Stimulated activated CD8-positive, alpha-beta memory T cell treated with anti-CD3 and anti-CD28 coated beads, Interleukin-12 subunit alpha, Interleukin-12 subunit beta, amount 100 ng/mL, for 24 hours (primary cell): ENCODE data around the gene HACL1.
"Not testable (repeated sequence)": the region's sequence is repeated elsewhere in the genome, so short reads cannot be mapped to it uniquely, and the experiment has no call there.

Source experiments
- DNase-seq: peaks from one replicate; pipeline ENCODE4 v3.0.0-alpha.2; 2020; ENCODE audit errors: extremely low read depth

HACL1 gene

DNA sequence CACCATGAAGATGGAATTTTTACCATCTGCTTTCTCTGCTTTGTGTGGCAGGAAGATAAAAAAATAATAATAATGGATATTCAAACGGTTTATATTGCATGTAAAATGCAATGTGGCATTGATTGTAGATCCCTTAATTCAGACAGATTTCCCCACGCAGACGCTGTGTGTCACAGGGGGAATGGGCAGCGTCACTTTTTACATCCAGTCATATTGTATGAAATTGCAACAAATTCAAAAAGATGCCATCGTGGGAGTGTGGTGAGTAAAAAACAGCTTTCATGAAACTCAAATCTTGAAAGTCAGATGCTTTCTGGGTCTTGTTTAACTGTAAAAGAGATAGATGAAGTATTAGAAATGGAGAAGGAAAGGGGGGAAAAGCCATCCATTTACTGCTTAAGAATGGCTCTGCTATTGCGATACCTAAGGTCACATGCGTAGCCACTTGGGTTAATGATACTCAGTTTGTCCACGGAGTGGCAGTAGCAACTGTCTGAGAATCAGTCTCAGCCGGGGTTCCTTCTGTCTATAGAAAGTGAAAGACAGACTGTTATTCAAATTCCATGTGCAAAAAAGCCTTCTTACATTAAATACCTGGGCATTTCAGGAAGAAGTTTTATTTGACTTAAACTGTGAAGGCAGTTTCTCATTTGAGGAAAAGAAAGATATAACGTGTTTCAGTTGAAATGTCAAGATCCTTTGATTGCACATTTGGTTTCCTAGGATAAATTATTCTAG is 28.7 kb upstream of the HACL1 start:
- no peak for DNase-seq

DNA sequence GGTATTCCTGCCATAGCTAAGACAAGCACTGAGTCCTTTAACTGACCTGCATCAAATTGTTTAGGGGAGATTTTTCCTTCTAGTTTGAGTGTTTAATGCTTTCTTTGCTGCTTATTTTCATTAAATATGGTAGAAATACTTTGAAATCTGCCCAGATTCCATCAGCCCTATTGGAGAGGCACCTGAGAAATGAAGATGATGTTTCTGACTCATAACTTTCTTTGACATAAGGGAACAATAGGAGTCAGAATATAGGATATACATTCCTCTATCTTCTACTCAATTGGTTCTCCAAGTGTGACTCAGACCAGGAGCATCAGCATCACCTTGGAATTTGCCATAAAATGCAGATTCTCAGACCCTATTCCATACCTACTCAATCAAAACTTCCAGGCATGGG is 27.6 kb upstream of the HACL1 start:
- DNase-seq = no peak

DNA sequence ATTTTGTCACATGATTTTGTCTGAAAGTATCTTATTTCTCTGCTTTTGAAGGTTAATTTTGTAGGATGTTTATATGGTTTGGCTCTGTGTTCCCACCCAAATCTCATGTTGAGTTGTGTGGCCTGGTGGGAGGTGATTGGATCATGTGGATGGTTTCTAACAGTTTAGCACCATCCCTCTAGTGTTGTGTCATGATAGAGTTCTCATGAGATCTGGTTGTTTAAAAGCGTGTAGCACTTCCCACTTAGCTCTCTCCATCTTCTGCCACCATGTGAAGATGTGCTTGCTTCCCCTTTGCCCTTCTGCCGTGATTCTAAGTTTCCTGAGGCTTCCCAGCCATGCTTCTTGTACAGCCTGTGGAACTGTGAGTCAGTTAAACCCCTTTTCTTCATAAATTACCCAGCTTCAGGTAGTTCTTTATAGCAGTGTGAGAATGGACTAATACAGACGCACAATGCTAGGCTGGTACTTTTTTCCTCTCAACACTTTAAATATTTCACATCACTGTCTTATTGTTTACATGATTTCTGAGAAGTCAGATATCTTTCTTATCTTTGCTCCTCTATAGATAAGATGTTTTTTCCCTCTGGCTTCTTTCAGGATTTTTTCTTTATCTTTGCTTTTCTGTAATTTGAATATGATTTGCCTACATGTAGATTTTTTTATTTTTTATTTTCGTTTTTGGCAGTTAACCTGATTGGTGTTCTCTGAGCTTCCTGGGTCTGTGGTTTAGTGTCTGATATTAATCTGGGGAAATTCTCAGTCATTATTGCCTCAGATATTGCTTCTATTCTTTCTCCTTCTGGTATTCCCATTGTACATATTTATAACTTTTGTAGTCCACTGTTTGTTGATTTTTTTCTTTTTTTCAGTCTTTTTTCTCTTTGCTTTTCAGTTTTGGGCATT is 22.4 kb upstream of the HACL1 start:
- DNase-seq = no peak

DNA sequence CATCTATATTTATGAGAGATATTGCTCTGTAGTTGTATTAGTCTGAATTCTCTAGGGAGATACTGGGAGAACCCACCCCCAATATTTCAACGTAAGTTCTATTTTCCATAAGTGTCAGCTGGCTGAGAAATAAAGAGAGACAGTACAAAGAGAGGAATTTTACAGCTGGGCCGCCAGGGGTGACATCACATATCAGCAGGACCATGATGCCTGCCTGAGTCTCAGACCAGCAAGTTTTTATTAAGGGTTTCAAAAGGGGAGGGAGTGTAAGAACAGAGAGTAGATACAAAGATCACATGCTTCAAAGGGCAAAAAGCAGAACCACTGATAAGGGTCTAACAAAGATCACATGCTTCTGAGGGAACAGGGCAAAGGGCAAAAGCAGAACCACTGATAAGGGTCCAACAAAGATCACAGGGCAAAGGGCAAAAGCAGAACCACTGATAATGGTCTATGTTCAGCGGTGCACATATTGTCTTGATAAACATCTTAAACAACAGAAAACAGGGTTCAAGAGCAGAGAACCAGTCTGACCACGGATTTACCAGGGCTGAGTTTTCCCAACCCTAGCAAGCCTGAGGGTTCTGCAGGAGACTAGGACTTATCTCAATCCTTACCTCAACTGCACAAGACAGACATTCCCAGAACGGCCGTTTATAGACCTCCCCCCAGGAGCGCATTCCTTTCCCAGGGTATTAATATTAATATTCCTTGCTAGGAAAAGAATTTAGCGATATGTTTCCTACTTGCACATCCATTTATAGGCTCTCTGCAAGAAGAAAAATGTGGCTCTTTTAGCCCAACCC is 18.5 kb upstream of the HACL1 start:
- not testable (repeated sequence) for DNase-seq

DNA sequence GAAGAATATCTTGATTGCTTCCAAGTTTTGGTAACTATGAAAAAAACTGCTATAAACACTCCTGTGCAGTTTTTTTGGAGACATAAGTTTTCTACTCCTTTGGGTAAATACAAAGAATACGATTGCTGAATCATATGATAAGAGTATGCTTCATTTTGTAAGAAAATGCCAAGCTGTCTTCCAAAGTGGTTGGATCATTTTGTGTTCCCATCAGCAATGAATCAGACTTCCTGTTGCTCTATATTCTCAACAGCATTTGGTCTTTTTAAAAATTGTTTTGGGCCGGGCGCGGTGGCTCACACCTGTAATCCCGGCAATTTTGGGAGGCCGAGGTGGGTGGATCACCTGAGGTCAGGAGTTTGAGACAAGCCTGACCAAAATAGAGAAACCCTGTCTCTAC is 14.7 kb upstream of the HACL1 start:
- no peak for DNase-seq

DNA sequence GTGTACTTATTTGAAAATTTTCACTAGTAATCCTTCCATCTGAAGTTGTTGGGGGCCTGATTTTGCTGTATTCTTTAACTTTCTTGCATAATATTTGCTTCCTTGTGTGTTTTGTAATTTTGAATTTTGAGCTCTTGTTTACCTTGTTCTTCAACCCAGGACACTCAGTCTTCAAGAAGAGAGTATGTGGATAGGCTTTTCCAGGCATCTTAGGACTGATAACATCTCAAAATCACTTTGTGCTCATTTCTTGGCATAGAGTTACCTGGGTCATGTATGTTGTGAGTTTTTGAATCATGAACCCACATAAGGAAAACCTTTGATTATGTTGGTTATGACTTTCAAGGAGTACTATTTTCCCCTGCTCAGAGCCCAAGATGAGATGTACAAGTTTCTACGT is 13.6 kb upstream of the HACL1 start:
- DNase-seq = no peak

DNA sequence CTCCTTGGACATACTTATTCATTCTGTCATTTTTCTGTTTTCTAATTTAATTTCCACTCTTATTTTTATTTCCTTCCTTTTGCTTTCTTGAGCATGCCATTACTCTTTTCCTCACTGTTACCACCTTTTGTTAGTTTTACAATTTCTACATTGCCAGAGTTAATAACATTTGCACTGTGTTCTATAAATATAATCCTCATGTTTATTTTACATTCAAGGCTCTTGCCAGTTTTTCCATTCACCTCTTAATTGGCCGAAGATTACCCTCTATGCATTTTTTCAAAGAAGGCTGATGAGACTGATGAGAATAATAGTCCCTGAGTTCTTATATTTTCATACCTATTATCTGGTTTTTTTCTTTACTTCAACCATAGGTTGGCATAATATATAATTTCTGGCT is 10.6 kb upstream of the HACL1 start:
- DNase-seq = no peak

DNA sequence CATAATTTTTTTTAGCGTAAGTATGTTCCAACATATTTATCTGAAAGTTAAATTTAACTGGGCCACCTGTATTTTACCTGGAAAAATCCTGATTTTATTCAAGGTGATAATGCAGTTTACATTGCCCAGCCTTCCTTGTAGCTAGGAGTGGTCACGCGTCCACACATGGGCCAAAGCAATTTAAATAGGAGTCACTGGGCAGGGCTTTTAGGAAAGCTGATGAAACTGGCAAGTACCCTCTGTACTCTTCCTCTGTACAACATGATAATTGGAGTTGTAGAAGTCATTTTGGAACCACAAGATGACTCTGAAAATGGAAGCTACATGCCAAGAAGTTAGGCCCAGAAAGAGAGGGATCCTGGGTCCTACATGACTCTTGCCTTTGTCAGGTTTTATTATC is 9.6 kb upstream of the HACL1 start:
- DNase-seq = no peak

DNA sequence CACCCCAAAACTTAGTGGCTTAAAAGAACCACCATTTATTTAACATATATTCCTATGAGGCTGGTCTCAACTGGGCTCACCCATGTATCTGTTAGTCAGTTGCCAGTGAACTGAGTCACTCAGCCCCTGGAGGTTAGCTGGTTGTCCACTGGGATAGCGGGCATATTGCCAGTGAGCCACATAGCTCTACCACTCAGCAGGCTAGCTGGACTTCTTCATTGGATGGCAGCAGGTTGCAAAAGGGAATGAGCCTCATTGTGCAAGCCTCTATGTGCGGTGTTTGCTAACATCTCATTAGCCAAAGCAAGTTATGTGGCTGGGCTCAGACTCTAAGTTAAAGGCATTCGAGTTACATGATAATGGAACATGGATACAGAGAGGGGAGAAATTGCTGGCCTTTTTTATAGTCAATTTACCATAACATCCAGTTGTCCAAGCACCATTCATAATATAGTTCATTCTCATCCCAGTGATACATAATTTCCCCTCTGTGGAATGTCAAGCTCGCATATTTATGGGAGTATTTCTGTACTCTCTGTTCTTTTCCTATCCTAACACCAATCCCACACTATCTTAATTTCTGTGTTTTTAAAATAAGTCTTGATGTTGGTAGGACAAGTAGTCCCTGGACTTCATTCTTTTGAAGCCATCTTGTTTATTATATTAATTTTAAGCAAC is 8.9 kb upstream of the HACL1 start:
- DNase-seq = no peak

DNA sequence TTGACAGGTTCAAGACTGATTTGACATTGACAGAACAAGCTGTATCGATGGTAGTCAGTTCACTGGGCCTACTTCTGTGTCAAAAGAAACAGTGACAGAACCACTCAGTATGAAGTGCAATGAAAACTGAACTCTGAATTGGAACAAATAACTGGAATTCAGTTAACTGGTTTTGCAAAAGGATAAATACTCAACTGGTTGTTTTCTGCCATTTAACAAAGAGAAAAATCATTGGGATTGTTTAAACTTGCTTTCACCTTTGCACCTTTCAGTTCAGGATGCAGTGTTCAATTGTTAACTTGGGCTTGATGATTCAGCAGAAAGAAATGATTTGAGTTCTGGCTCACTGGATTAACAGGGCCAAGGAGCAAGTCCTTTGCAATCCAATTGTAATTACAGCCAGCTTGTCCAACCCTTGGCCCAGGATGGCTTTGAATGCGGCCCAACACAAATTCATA is 5.1 kb upstream of the HACL1 start:
- no peak for DNase-seq

DNA sequence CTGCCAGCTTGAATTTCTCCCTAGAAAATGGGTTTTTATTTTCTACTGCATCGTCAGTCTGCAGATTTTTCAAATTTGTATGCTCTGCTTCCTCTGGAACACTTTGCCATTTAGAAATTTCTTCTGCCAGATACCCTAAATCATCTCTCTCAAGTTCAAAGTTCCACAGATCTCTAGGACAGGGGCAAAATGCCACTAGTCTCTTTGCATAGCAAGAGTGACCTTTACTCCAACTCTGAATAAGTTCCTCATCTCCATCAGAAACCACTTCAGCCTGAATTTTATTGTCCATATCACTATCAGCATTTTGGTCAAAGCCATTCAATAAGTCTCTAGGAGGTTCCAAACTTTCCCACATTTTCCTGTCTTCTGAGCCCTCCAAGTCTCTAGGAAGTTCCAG is 3.2 kb upstream of the HACL1 start:
- not testable (repeated sequence) for DNase-seq

DNA sequence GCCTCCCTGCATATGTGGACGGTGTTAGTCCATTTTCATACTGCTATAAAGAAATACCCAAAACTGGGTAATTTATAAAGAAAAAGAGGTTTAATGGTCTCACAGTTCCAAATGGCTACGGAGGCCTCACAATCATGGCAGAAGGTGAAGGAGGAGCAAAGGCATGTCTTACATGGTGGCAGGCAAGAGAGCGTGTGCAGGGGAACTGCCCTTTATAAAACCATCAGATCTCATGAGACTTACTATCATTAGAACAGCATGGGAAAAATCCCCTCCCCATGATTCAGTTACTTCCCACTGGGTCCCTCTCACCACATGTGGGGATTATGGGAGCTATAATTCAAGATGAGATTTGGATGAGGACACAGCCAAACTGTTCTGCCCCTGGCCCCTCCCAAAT is 1.4 kb upstream of the HACL1 start:
- DNase-seq = not testable (repeated sequence)

DNA sequence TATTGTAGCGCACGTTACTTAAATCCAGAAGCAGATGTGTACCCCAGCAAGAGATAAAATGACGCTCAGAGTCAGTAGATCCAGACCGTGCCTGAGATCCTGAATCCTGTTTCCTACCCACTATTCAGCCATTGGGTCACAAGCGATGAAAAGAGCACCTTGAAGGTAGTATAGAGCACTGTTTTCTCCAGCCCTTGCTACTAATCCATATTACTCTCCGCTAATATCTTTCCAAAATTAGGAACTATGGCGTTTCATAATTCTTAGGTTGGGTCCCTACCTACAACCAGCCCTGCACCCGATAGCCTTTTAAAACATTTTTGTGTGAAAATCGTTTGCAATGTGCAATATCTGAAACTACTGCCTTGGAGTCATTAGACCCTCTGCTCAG is 772 bp upstream of the HACL1 start:
- no peak for DNase-seq

DNA sequence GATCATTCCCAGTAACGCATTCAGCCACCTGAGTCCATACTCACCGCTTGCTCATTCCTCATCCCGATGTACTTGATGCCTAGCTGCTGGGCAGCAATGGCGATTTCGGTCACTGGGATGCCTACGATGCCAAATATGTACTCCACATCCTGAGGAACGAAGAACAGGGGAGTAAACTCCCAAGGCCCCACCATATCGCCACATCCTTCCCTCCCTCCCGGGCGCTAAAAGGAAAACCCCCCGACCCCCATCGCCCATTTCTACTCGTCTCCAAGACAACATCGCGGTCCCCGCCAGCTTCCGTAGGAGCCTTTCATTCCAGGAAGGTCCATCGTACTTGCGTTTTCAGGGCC is 347 bp downstream of the HACL1 start:
- no peak for DNase-seq

DNA sequence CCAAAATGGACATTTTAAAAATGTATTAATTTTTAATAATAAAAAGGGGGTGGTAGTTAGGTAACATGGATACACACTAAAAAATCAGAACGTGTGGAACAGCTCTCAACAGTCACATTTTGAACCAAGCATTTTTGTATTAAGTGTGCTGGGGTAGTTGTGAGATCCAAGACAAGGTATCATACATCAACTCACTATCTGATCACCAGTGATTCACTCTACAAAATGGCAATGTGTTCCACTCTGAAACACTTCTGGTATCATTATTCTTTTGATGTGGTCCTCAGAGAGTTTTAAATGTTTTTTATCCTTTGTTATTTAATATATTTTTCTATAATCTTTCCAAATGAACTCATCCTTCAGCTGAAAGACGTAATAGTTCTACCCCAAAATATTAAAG is 5.4 kb downstream of the HACL1 start:
- DNase-seq = no peak

DNA sequence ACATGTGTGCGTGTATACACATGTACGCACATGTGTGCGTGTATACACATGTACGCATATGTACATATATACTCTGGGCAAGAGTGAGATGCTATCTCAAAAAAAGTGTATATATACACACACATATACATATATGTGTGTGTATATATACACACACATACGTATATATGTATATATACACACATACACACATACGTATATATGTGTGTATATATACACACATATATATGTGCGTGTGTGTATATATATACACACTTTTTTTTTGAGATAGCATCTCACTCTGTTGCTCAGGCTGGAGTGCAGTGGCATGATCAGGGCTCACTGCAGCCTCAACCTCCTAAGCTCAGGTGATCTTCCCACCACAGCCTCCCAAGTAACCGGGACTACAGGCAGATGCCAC is 8.4 kb downstream of the HACL1 start:
- no peak for DNase-seq

DNA sequence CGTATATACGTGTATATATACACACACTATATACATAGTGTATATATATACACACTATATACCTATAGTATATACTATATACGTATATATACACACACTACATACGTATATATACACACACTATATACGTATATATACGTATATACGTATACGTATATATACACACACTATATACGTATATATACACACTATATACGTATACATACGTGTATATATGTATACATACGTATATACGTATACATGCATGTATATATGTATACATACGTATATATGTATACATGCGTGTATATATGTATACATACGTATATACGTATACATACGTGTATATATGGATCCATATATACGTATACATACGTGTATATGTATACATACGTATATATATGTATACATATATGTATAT is 9.4 kb downstream of the HACL1 start:
- no peak for DNase-seq

DNA sequence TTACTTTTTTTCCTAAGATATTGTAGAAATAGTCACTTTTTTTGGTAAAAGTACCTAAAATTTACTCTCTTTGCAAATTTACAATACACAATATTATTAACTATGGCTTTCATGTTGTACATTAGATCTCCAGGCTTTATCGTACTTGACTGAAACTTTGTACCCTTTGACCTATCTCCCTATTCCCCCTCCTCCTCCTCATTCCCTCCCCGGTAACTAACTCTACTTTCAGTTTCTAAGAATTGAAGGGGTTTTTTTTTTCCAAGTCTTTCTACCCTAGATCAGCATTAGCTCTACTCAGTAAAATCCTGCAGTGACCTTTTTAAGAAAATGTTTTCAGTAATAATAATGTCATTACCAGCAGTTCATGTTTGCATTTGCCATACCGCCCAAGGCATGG is 10.1 kb downstream of the HACL1 start:
- no peak for DNase-seq

DNA sequence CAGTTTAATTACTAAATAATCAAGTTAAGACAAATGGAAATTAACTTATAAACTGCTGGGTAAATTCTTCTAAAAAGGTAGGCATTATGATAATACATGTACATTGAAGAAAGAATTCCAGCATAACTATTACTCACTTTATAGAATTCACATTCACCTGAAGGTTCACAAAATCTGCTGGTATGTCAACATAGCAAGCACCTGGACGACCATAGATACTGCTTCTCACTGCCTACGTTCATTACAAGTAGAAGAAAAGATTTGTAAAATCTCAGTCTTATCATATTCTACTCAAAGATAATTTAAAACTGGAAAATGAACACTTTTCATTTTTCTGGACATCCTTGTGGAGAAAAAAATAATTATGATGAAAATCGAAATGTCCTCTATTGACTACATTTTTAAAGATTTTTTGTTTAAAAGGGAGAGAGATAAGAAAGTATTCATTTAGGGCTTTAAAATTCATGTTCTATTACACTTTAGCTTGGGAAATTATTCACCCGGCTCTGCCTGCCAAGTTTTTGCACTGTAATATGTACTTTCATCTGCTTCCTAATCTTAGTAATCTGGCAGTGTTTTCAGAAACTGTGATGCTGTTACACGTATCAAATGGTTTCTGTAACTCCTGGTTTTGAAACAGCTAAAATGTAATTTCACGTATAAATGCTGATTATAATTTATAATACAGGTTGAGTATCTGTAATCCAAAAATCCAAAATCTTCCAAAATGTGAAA is 16.1 kb downstream of the HACL1 start:
- no peak for DNase-seq

DNA sequence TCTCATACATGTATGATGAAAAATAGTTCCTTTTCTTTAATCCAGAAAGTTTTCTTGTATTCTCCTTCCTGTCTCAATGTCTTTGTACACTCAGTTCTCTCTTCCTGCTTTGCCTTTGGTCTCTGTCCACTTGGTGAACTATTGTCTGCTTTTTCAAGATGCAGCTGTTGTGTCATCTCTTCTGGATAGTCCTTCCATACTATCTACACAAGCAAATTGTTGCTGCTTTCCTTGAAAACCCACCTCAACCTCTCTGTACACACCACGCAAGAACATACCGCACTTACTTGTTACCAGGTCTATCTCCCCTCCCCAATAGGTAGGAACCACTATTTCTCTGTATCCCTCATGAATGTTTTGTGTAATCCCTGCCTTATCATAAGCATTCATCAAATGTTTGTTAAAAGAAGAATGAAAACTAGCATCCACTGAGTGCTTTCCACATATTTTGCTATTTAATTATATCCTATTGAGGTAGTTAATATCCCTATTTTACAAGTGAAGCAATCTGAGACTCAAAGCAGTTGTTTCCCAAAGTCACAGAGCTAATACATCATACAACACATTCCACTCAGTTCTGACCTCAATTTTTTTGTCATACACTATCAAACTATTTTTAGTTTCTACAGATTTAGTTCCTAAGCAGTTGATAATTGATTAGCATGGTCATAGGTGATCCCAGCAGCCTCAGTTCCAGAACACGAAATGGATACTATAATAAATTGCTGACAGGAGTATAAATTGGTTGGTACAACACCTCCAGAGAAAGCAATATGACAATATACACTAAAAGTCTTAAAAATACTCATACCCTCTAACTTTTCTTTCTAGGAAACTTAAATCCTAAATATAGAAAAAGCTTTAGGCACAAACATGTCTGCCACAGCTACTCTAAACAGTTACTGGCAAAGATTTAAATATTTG is 19.6 kb downstream of the HACL1 start:
- DNase-seq = no peak
